ENCODE measurements around the gene MRPL11.
"Not testable (repeated sequence)": the region's sequence is repeated elsewhere in the genome, so short reads cannot be mapped to it uniquely, and the experiment has no call there.

- TF ChIP-seq CTCF, POLR2A (IDR thresholded peaks at IDR 0.05): not testable (repeated sequence)
Observed at GRCh38 chr11:66440101-66440939, 1.7 kb upstream of the MRPL11 start.
